ENCODE measurements around the gene ABCB4.

ABCB4 gene

DNA sequence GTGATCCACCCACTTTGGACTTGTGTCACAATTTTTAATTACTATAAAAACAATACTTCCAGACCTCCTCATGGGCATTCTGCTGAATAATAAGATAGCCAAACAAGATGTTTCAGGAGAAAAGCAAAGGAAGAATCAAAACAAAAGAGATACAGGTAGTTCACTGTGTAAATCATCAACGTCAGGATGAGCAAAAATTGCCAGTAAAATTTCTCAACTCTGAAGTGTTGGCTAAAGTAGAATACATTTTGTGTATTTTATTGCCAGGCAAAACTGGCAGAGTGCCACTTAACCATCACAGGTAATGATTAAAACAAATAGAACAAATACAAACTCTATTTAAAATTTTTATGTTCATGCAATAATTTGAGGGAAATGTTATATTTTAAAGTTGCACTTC lies 24.8 kb downstream of the ABCB4 start:
- TF ChIP-seq, protein P1, sequence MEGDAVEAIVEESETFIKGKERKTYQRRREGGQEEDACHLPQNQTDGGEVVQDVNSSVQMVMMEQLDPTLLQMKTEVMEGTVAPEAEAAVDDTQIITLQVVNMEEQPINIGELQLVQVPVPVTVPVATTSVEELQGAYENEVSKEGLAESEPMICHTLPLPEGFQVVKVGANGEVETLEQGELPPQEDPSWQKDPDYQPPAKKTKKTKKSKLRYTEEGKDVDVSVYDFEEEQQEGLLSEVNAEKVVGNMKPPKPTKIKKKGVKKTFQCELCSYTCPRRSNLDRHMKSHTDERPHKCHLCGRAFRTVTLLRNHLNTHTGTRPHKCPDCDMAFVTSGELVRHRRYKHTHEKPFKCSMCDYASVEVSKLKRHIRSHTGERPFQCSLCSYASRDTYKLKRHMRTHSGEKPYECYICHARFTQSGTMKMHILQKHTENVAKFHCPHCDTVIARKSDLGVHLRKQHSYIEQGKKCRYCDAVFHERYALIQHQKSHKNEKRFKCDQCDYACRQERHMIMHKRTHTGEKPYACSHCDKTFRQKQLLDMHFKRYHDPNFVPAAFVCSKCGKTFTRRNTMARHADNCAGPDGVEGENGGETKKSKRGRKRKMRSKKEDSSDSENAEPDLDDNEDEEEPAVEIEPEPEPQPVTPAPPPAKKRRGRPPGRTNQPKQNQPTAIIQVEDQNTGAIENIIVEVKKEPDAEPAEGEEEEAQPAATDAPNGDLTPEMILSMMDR (conservative IDR thresholded peaks at IDR 0.05; ENCODE audit: low read depth, low read length) = no peak

DNA sequence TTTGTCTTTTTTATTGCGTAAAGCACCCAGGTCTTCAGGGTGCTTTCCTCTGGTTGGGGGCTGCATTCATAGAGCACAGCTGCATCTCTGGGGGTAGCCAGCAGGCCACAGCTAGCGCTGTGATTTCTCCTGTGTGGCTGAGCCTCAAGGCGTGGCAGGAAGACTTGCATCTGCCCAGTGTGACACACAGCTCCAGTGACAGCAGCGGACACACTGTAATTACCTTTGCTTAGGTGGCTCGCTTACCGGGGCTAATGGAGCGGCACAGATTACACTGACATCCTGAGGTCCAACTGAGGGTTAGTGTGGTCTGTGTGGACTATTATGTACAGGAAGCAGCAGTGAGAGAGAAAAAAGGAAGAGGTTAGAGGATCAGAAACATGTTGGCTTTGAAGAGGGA lies 27.1 kb downstream of the ABCB4 start:
- no peak overlapping the region for H3K4me3 ChIP-seq (ENCODE audit: low read depth, low read length)
- TF ChIP-seq, protein P1 (conservative IDR thresholded peaks at IDR 0.05; ENCODE audit: low read depth, low read length) = no peak
- no peak for DNase-seq (ENCODE audit: low read depth)

More for the DNA sequence above, 24.8 kb downstream of the ABCB4 start:
- DNase-seq (ENCODE audit: low read depth) = no peak
- H3K4me3 ChIP-seq (ENCODE audit: low read depth, low read length) = no peak overlapping the region

DNA sequence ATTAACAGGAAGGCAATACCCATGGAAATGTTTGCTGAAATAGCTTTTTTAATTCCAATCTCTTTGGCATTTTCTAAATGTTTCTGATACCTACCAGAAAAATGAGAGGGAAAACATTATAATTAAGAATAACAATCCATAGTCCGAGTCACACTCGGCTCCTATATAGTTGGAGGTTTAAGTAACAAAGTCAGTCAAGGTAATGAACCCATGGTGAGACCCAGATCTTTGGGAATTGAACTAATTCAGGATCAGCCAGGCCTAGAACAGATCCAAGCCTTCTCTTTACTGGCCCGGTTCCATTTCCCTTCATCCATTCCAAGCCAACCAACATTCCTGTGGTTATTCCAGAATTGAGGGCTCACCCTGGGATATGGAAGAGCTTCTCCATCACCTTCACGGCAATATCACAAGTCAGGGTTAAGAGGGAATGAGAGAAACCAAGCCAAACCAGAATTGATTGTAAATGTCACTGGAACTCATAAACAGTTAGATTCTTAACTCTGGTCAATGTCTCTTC lies 28.3 kb downstream of the ABCB4 start:
- TF ChIP-seq, protein P1 (conservative IDR thresholded peaks at IDR 0.05; ENCODE audit: low read depth, low read length) = no peak

DNA sequence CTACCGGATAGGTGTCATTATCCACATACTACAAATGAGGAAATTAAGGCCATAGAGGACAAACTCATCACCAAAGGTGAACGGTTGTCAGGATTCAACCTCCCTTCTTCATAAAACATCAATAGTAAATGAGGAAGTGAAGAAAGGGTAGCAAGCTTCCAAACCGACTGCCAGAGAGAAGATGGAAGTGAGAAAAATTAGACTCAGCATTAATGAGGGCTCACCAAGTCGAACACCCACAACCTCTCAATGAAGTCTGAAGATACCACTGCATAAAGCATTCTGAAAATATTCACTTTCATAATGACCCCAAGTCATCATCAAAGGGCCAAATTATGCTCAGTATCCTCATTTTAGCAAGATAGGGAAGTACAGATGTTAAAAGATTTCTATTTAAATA lies 29.6 kb downstream of the ABCB4 start:
- TF ChIP-seq, protein P1 (conservative IDR thresholded peaks at IDR 0.05; ENCODE audit: low read depth, low read length) = no peak

More for the DNA sequence above, 28.3 kb downstream of the ABCB4 start:
- no peak overlapping the region for H3K4me3 ChIP-seq (ENCODE audit: low read depth, low read length)
- DNase-seq (ENCODE audit: low read depth) = no peak

DNA sequence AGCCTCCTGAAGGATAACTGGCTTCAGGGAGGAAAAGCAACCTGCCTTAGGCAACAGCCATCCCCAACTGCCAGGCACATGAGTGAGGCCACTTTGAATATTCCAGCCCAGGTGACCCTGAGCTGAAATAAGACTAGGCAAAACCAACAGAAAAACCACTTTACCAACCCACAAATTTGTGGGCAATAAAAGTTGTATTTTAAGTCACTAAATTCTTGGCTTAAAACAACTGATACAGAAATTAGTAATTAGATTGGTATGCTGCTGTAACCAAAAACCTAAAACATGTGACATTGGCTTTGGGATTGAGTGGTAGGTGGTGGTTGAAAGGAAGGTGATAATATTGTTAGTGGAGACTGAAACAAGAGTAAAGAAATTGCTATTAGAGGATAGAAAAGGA lies 39.9 kb downstream of the ABCB4 start:
- TF ChIP-seq, protein P1 (conservative IDR thresholded peaks at IDR 0.05; ENCODE audit: low read depth, low read length) = no peak
- no peak overlapping the region for H3K4me3 ChIP-seq (ENCODE audit: low read depth, low read length)
- DNase-seq (ENCODE audit: low read depth) = peak; percentile 57

More for the DNA sequence above, 29.6 kb downstream of the ABCB4 start:
- no peak overlapping the region for H3K4me3 ChIP-seq (ENCODE audit: low read depth, low read length)
- no peak for DNase-seq (ENCODE audit: low read depth)

DNA sequence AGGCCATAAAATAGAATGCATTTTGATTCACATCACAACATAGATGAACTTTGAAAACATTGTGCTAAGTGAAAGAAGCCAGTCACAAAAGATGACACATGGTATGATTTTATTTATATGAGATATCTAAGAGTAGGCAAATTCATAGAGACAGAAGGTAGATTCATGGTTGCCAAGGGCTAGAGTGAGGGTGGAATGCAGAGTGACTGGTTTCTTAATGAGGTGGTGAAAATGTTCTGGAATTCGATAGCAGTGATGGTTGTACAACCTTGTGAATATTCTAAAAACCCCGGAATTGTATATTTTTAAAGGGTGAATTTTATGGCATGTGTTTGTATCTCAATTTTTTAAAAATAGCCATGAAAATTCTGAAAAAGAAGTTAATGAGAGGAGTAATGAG lies 42.9 kb downstream of the ABCB4 start:
- H3K4me3 ChIP-seq (ENCODE audit: low read depth, low read length) = no peak overlapping the region
- TF ChIP-seq, protein P1 (conservative IDR thresholded peaks at IDR 0.05; ENCODE audit: low read depth, low read length) = no peak
- DNase-seq (ENCODE audit: low read depth) = no peak

DNA sequence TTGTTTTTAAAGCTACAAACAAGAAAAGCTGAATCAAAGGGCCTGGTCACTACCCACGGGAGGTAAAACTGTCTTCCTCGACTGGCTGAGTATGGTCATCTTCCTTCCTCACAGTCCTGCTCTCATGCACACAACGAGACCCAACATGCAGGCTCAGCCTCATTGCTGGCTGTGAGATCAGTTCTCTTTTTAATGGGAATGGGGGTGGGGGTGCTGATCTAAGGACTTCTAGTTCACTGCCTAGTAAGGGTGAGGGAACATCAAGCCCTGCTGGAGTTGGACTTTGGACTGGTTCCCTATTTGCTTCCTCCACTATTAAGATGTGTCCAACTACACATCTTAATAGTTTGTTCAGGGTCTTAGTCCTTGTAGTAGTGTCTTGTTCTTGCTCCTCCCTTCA lies 48.2 kb downstream of the ABCB4 start:
- TF ChIP-seq, protein P1 (conservative IDR thresholded peaks at IDR 0.05; ENCODE audit: low read depth, low read length) = no peak
- DNase-seq (ENCODE audit: low read depth) = no peak
- no peak overlapping the region for H3K4me3 ChIP-seq (ENCODE audit: low read depth, low read length)
